Muscle layer of duodenum (tissue), 2 donors: Measurements from ENCODE around the gene HIVEP1.

Source experiments
- H3K27ac ChIP-seq: one replicate; pipeline ENCODE4 v1.7.0; 2013; ENCODE audit warnings: mild to moderate bottlenecking, low read length
- H3K27me3 ChIP-seq: one replicate; pipeline ENCODE4 v1.7.0; 2013; ENCODE audit warnings: low read depth, mild to moderate bottlenecking, control low read depth, low read length
- H3K36me3 ChIP-seq, 2 donors: one replicate each; pipeline ENCODE4 v1.7.0; 2013; ENCODE audit warnings: low read length in 2 of 2, control low read depth in 1 of 2, mild to moderate bottlenecking in 1 of 2; ENCODE audit not compliant: insufficient read depth in 2 of 2, control insufficient read depth in 1 of 2
- H3K4me1 ChIP-seq, 2 donors: one replicate each; pipeline ENCODE4 v1.7.0; 2013; ENCODE audit warnings: low read length in 2 of 2, mild to moderate bottlenecking in 2 of 2, control low read depth in 1 of 2, moderate library complexity in 1 of 2; ENCODE audit not compliant: insufficient read depth in 2 of 2, control insufficient read depth in 1 of 2
- H3K4me3 ChIP-seq, 2 donors: one replicate each; pipeline ENCODE4 v1.7.0; 2013; ENCODE audit warnings: low read length in 2 of 2, low read depth in 1 of 2, mild to moderate bottlenecking in 1 of 2
- H3K9me3 ChIP-seq, 2 donors: one replicate each; pipeline ENCODE4 v1.7.0; 2013; ENCODE audit warnings: low read length in 2 of 2, control low read depth in 1 of 2, mild to moderate bottlenecking in 1 of 2; ENCODE audit not compliant: control insufficient read depth in 1 of 2
- donor health status: healthy.

HIVEP1 gene

GRCh38 chr6:12033770-12034169, 21.7 kb downstream of the HIVEP1 start:
- H3K27me3 ChIP-seq = no peaks in the 10 kb centered on the region
- peaks cover 0 to 10% of the 10 kb centered on the region in 2 donors for H3K36me3 ChIP-seq
- no peak overlapping the region for H3K27ac ChIP-seq

GRCh38 chr6:12034349-12034748, 22.2 kb downstream of the HIVEP1 start:
- Histone ChIP-seq H3K9me3 (peaks cover 0 to 8% of the 10 kb centered on the region in 2 donors), H3K4me1 (peaks cover 0 to 10% of the 10 kb centered on the region in 2 donors), H3K4me3 (no peak overlapping the region), H3K27me3 (no peaks in the 10 kb centered on the region), H3K27ac (no peak overlapping the region), H3K36me3 (peaks cover 0 to 8% of the 10 kb centered on the region in 2 donors)

More at GRCh38 chr6:12033770-12034169, 21.7 kb downstream of the HIVEP1 start:
- no peak overlapping the region for H3K4me3 ChIP-seq
- peaks cover 0 to 10% of the 10 kb centered on the region in 2 donors for H3K4me1 ChIP-seq
- H3K9me3 ChIP-seq = peaks cover 0 to 8% of the 10 kb centered on the region in 2 donors

- Histone ChIP-seq H3K9me3 (peaks cover 0 to 6% of the 10 kb centered on the region in 2 donors), H3K4me1 (peaks cover 0 to 10% of the 10 kb centered on the region in 2 donors), H3K36me3 (peaks cover 0 to 4% of the 10 kb centered on the region in 2 donors), H3K27me3 (no peaks in the 10 kb centered on the region), H3K4me3 (no peak overlapping the region), H3K27ac (no peak overlapping the region)
Observed at GRCh38 chr6:12034837-12035236, 22.7 kb downstream of the HIVEP1 start.

DNA sequence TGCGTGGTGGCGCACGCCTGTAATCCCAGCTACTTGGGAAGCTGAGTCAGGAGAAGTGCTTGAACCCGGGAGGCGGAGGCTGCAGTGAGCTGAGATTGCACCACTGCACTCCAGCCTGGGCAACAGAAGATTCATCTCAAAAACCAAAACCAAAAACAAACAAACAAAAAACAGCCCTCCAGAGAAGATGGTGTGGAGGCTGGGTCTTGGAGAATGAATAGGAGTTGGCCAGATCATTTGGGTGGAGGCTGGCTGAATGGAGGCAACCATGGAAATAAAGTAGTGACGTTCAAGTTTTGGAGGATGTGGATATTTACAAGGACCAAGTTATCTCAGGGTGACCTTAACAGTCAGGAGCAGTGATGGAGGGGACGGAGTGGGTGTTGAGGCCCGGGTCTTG, 24.7 kb downstream of the HIVEP1 start:
- H3K27me3 ChIP-seq = no peaks in the 10 kb centered on the region
- H3K27ac ChIP-seq = no peak overlapping the region
- H3K4me1 ChIP-seq = peaks cover 0 to 10% of the 10 kb centered on the region in 2 donors
- no peaks in the 10 kb centered on the region for H3K36me3 ChIP-seq
- H3K9me3 ChIP-seq = no peaks in the 10 kb centered on the region
- no peak overlapping the region for H3K4me3 ChIP-seq

- H3K4me1 ChIP-seq = peaks cover 0 to 10% of the 10 kb centered on the region in 2 donors
- no peaks in the 10 kb centered on the region for H3K9me3 ChIP-seq
- no peak overlapping the region for H3K4me3 ChIP-seq
- H3K27me3 ChIP-seq = no peaks in the 10 kb centered on the region
- no peaks in the 10 kb centered on the region for H3K36me3 ChIP-seq
- no peak overlapping the region for H3K27ac ChIP-seq
Observed at GRCh38 chr6:12037798-12038197, 25.7 kb downstream of the HIVEP1 start.

GRCh38 chr6:12039540-12040459, 27.7 kb downstream of the HIVEP1 start:
- no peaks in the 10 kb centered on the region for H3K27me3 ChIP-seq
- no peaks in the 10 kb centered on the region for H3K9me3 ChIP-seq
- peaks cover 0 to 6% of the 10 kb centered on the region in 2 donors for H3K4me1 ChIP-seq
- no peaks in the 10 kb centered on the region for H3K36me3 ChIP-seq
- no peak overlapping the region for H3K4me3 ChIP-seq
- H3K27ac ChIP-seq = no peak overlapping the region

- Histone ChIP-seq H3K4me1 (peaks cover 3 to 17% of the 10 kb centered on the region in 2 donors), H3K9me3 (no peaks in the 10 kb centered on the region), H3K36me3 (no peaks in the 10 kb centered on the region), H3K27ac (no peak overlapping the region), H3K4me3 (no peak overlapping the region), H3K27me3 (no peaks in the 10 kb centered on the region)
Observed at GRCh38 chr6:12047304-12047703, 35.2 kb downstream of the HIVEP1 start.

GRCh38 chr6:12047792-12048432, 35.8 kb downstream of the HIVEP1 start:
- no peak overlapping the region for H3K4me3 ChIP-seq
- no peaks in the 10 kb centered on the region for H3K27me3 ChIP-seq
- H3K36me3 ChIP-seq = no peaks in the 10 kb centered on the region
- H3K4me1 ChIP-seq = peaks cover 3 to 17% of the 10 kb centered on the region in 2 donors
- no peak overlapping the region for H3K27ac ChIP-seq
- H3K9me3 ChIP-seq = no peaks in the 10 kb centered on the region

DNA sequence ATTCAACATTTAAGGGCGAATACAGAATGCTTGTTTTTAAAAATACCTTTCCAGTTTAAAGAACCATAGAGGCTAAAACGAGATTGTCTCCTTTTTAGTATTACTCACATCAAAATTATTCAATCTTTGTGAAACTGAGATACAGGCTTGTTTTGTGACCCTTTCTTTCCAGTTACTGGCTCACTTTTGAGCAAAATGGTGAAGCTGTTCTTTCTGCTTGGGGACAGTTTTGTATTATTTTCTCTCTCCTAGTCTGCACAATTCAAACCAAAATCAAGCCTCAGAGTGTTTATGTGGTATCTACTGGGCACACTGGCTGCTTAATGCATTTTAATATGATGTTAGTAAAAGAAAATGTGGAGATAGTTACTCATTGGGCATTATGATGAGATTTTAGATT, 36.5 kb downstream of the HIVEP1 start:
- Histone ChIP-seq H3K27ac (no peak overlapping the region), H3K4me3 (no peak overlapping the region), H3K4me1 (peaks cover 3 to 17% of the 10 kb centered on the region in 2 donors), H3K36me3 (no peaks in the 10 kb centered on the region), H3K27me3 (no peaks in the 10 kb centered on the region), H3K9me3 (no peaks in the 10 kb centered on the region)

DNA sequence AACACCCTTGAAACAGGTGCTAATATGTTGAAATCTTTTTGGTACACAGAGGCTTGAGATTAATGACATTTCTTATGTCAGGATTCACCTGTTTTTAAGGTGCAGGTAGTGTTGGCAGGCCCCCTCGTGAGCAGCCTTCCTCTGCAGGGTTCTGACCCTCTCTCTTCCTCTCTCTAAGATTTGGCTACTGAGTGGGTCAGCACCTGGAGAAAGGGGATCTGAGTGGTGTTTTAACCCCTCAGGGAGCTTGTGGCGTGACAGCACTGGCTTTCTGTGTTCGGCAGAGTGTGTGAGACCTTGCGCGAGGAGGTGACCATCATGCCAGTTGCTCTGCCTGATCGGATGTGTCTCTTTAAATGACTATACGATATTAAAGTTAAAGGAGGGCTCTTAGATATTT, 37.1 kb downstream of the HIVEP1 start:
- Histone ChIP-seq H3K27ac (no peak overlapping the region), H3K36me3 (no peaks in the 10 kb centered on the region), H3K4me3 (no peak overlapping the region), H3K27me3 (no peaks in the 10 kb centered on the region), H3K9me3 (no peaks in the 10 kb centered on the region), H3K4me1 (peaks cover 3 to 17% of the 10 kb centered on the region in 2 donors)

GRCh38 chr6:12051861-12052368, 39.8 kb downstream of the HIVEP1 start:
- no peak overlapping the region for H3K4me3 ChIP-seq
- no peaks in the 10 kb centered on the region for H3K9me3 ChIP-seq
- H3K4me1 ChIP-seq = peaks cover 3 to 6% of the 10 kb centered on the region in 2 donors
- no peak overlapping the region for H3K27ac ChIP-seq
- no peaks in the 10 kb centered on the region for H3K36me3 ChIP-seq
- no peaks in the 10 kb centered on the region for H3K27me3 ChIP-seq
